SK-N-SH (cell line): ENCODE results near the gene MYO5C. TPM values are rescaled to one million over a fixed set of nuclear protein-coding genes. Genes with fewer than 3 reads are reported as not detected.

Source experiments
- CTCF ChIA-PET: fragments of 300-600, 350-600 bp; formaldehyde crosslinking; extraction: SDS; loops from one replicate; lab custom pipeline; 2021; lab: Yijun Ruan, JAX
- POLR2A ChIA-PET: fragments of 350-600 bp; sonication (Branson Sonifier 250); formaldehyde crosslinking; extraction: SDS; loops from one replicate; lab custom pipeline; 2020; ENCODE audit warnings: antibody characterized with exemption, inconsistent platforms; lab: Yijun Ruan, JAX
- DNase-seq: peaks from one replicate; pipeline ENCODE4 v3.0.0; 2012
- H2AFZ ChIP-seq: fragments of 200-600 bp; sonication (generic); 2 replicates; pipeline ENCODE4 v1.8.1; 2016; ENCODE audit warnings: antibody characterized with exemption, mild to moderate bottlenecking, low read depth
- H3F3A ChIP-seq: fragments of 200-600 bp; sonication (generic); replicated peaks from 2 replicates; pipeline ENCODE3; 2016; ENCODE audit warnings: antibody characterized with exemption, mild to moderate bottlenecking; ENCODE audit not compliant: insufficient read depth
- H3K27ac ChIP-seq, 2 experiments: fragments of 200-500 bp in 1 of 2; fragments of 200-600 bp in 1 of 2; sonication (Bioruptor generic) in 1 of 2; sonication (generic), shearing (Covaris generic) in 1 of 2; 2 replicates each; pipeline versions ENCODE4 v1.5.1 to v1.6.1; 2014 to 2016; ENCODE audit warnings: low read depth in 2 of 2, inconsistent platforms in 1 of 2, low read length in 1 of 2, mild to moderate bottlenecking in 1 of 2, mixed read lengths in 1 of 2
- H3K27me3 ChIP-seq: fragments of 200-600 bp; sonication (generic), shearing (Covaris generic); 2 replicates; pipeline ENCODE4 v1.6.1; 2016; ENCODE audit warnings: mixed run types; ENCODE audit not compliant: insufficient read depth
- H3K36me3 ChIP-seq, 2 experiments: fragments of 200-500 bp in 1 of 2; fragments of 200-600 bp in 1 of 2; sonication (Bioruptor generic) in 1 of 2; sonication (generic) in 1 of 2; replicated peaks in 1 of 2; 2 replicates each; pipeline versions ENCODE3 to v1.5.1; 2014 to 2016; ENCODE audit warnings: low read length in 1 of 2, mild to moderate bottlenecking in 1 of 2; ENCODE audit not compliant: insufficient read depth in 2 of 2, control insufficient read depth in 1 of 2
- H3K4me1 ChIP-seq, 2 experiments: fragments of 200-500 bp in 1 of 2; fragments of 200-600 bp in 1 of 2; sonication (Bioruptor generic) in 1 of 2; sonication (generic), shearing (Covaris generic) in 1 of 2; 2 replicates each; pipeline versions ENCODE4 v1.5.1 to v1.6.1; 2014 to 2016; ENCODE audit warnings: low read depth in 1 of 2, low read length in 1 of 2, mixed run types in 1 of 2; ENCODE audit not compliant: insufficient read depth in 2 of 2, control insufficient read depth in 1 of 2
- H3K4me2 ChIP-seq: fragments of 200-600 bp; sonication (generic), shearing (Covaris generic); 2 replicates; pipeline ENCODE4 v1.6.1; 2017; ENCODE audit warnings: mixed run types
- H3K4me3 ChIP-seq, 2 experiments: fragments of 200-500 bp in 1 of 2; fragments of 200-600 bp in 1 of 2; sonication (Bioruptor generic) in 1 of 2; sonication (generic), shearing (Covaris generic) in 1 of 2; 2 replicates each; pipeline versions ENCODE4 v1.5.1 to v1.8.1; 2014 to 2016; ENCODE audit warnings: low read depth in 2 of 2, inconsistent platforms in 1 of 2, low read length in 1 of 2, mild to moderate bottlenecking in 1 of 2, mixed read lengths in 1 of 2, moderate library complexity in 1 of 2
- H3K79me2 ChIP-seq: fragments of 200-600 bp; sonication (generic); 2 replicates; pipeline ENCODE4 v1.8.1; 2017; ENCODE audit warnings: mild to moderate bottlenecking; ENCODE audit not compliant: insufficient read depth
- H3K9ac ChIP-seq: fragments of 200-600 bp; sonication (generic); 2 replicates; pipeline ENCODE4 v1.6.1; 2017; ENCODE audit warnings: mixed run types
- H3K9me2 ChIP-seq: fragments of 200-600 bp; sonication (generic); 2 replicates; pipeline ENCODE4 v1.6.1; 2017; ENCODE audit warnings: mixed run types
- H3K9me3 ChIP-seq: fragments of 200-600 bp; sonication (generic); 2 replicates; pipeline ENCODE4 v1.6.1; 2017; ENCODE audit warnings: mixed run types, mild to moderate bottlenecking, moderate library complexity
- H4K20me1 ChIP-seq: fragments of 200-600 bp; sonication (generic); 2 replicates; pipeline ENCODE4 v1.6.1; 2017; ENCODE audit warnings: mild to moderate bottlenecking, mixed run types; ENCODE audit not compliant: insufficient read depth
- CHD2 ChIP-seq: fragments of 150-350 bp; IDR thresholded peaks from 2 replicates; pipeline ENCODE4 v1.6.1; 2018; ENCODE audit warnings: low read length; ENCODE audit not compliant: partially characterized antibody
- CTCF ChIP-seq: fragments of 200-600 bp; sonication (generic); IDR thresholded peaks from 2 replicates; pipeline ENCODE4 v1.6.1; 2017; ENCODE audit warnings: antibody characterized with exemption, mild to moderate bottlenecking, moderate library complexity
- EP300 ChIP-seq, 2 experiments: IDR thresholded peaks; 2 replicates each; pipeline versions ENCODE4 v1.4.0 to v1.6.1; 2012; ENCODE audit warnings: borderline replicate concordance in 1 of 2, low read depth in 1 of 2, low read length in 1 of 2
- FOSL2 ChIP-seq: IDR thresholded peaks from 2 replicates; pipeline ENCODE4 v1.4.0; 2012; ENCODE audit warnings: low read depth, mild to moderate bottlenecking, moderate library complexity, borderline replicate concordance
- FOXM1 ChIP-seq: IDR thresholded peaks from 2 replicates; pipeline ENCODE4 v1.4.0; 2012; ENCODE audit warnings: low read depth, mild to moderate bottlenecking
- GATA2 ChIP-seq: sonication (generic); formaldehyde crosslinking; IDR thresholded peaks from 2 replicates; pipeline ENCODE4 v1.5.0; 2020; ENCODE audit warnings: mild to moderate bottlenecking, missing genetic modification reagents
- MAX ChIP-seq: IDR thresholded peaks from 2 replicates; pipeline ENCODE4 v1.4.0; 2012; ENCODE audit warnings: low read depth
- MEF2A ChIP-seq: IDR thresholded peaks from 2 replicates; pipeline ENCODE4 v1.4.0; 2012; ENCODE audit warnings: low read depth, borderline replicate concordance
- MXI1 ChIP-seq: IDR thresholded peaks from 2 replicates; pipeline ENCODE4 v1.6.1; 2012; ENCODE audit warnings: mild to moderate bottlenecking, low read depth, low read length, improper control_type of control experiment
- PBX3 ChIP-seq: IDR thresholded peaks from 2 replicates; pipeline ENCODE4; 2012
- RAD21 ChIP-seq: IDR thresholded peaks from 2 replicates; pipeline ENCODE4 v1.6.1; 2012; ENCODE audit warnings: mild to moderate bottlenecking, low read length
- SMC3 ChIP-seq: IDR thresholded peaks from 2 replicates; pipeline ENCODE4 v1.6.1; 2012; ENCODE audit warnings: low read depth, low read length, improper control_type of control experiment
- TCF12 ChIP-seq: IDR thresholded peaks from 2 replicates; pipeline ENCODE4 v1.4.0; 2012
- WGBS: methylation state at CpG from one replicate; pipeline ENCODE4 v1.1.6; 2017; ENCODE audit warnings: low lambda C conversion rate; 5-methylcytosine and 5-hydroxymethylcytosine counted together
- polyA plus RNA-seq, 3 experiments: library from polyadenylated mRNA; depleted of rRNA; stranded (reverse); fragments of >200 nt; gene quantifications; 2 replicates each; pipeline ENCODE4 v1.2.3, GENCODE V29; 2012

The MYO5C gene
- polyA plus RNA-seq, 1 of the 3 experiments (the other 2 are of a cell fraction) = 0.99 TPM

GRCh38 chr15:52336529-52336928, 40.9 kb upstream of the MYO5C start:
- peaks cover 4 to 10% of the 10 kb centered on the region in 2 experiments for H3K36me3 ChIP-seq
- H3K9me3 ChIP-seq = no peaks in the 10 kb centered on the region
- H2AFZ ChIP-seq = no peak overlapping the region
- CTCF ChIA-PET = interaction anchor here (0.6 to 2.5 kb wide), 6 partner anchors 12 to 399 kb away, joined by 3 to 13 read pairs (median 4); no protein-coding TSS in a partner anchor
- peaks cover 5% of the 10 kb centered on the region for H3F3A ChIP-seq
- POLR2A ChIA-PET = no interaction called here
- no peaks in the 10 kb centered on the region for H3K27me3 ChIP-seq
- TF ChIP-seq EP300 (IDR thresholded peaks at IDR 0.05; ENCODE audit: borderline replicate concordance in 1 of 2, low read depth in 1 of 2, low read length in 1 of 2) = no peak
- peak; percentile 28; the same call in 1 of the 2 replicates for TF ChIP-seq RAD21
- H3K9ac ChIP-seq = no peak overlapping the region
- H4K20me1 ChIP-seq = no peaks in the 10 kb centered on the region
- H3K9me2 ChIP-seq = no peaks in the 10 kb centered on the region
- 78% methylated on average over 4 of the region's 4 CpGs for WGBS
- no peak overlapping the region for H3K4me3 ChIP-seq
- no peak overlapping the region for H3K4me2 ChIP-seq
- H3K4me1 ChIP-seq = peaks cover 8 to 18% of the 10 kb centered on the region in 2 experiments; a peak in 3 of 4 replicates
- no peaks in the 10 kb centered on the region for H3K79me2 ChIP-seq
- peak overlapping the region; percentile 28 to 67; a peak in 3 of 4 replicates for H3K27ac ChIP-seq
- DNase-seq = peak; percentile 45

GRCh38 chr15:52334491-52335160, 39.0 kb upstream of the MYO5C start:
- 72% methylated on average over 3 of the region's 3 CpGs for WGBS
- Histone ChIP-seq H3K9me2 (no peaks in the 10 kb centered on the region), H2AFZ (no peak overlapping the region)
- TF ChIP-seq FOSL2 = peak; percentile 6; the same call in 1 of the 2 replicates
- TF ChIP-seq PBX3 = 0 out of 2 replicates have a peak, but pooled peaks have one; percentile 8
- TF ChIP-seq FOXM1 = no peak
- TF ChIP-seq, all 33 proteins: peak for 2
- Histone ChIP-seq H3K4me3 (no peak overlapping the region), H4K20me1 (no peaks in the 10 kb centered on the region), H3K27ac (peak overlapping the region in 1 of 2 experiments; percentile 26; a peak in 2 of 4 replicates), H3K36me3 (peaks cover 5 to 11% of the 10 kb centered on the region in 2 experiments), H3K9me3 (no peaks in the 10 kb centered on the region), H3K9ac (no peak overlapping the region), H3K27me3 (no peaks in the 10 kb centered on the region), H3K4me2 (no peak overlapping the region), H3F3A (peaks cover 5% of the 10 kb centered on the region), H3K79me2 (no peaks in the 10 kb centered on the region), H3K4me1 (peaks cover 9 to 18% of the 10 kb centered on the region in 2 experiments; a peak in 3 of 4 replicates)
- no peak for DNase-seq
- CTCF ChIA-PET = interaction anchor here (0.7 to 2.5 kb wide), 2 partner anchors 78 to 400 kb away, joined by 3 to 13 read pairs; no protein-coding TSS in a partner anchor
- POLR2A ChIA-PET = no interaction called here

GRCh38 chr15:52331490-52332240, 36.1 kb upstream of the MYO5C start:
- WGBS = 47% methylated on average over 6 of the region's 6 CpGs
- Histone ChIP-seq H3K4me3 (no peak overlapping the region), H3K9me3 (no peaks in the 10 kb centered on the region), H3K4me1 (peaks cover 3 to 10% of the 10 kb centered on the region in 2 experiments; a peak in 3 of 4 replicates), H3K27me3 (no peaks in the 10 kb centered on the region), H3F3A (peaks cover 5% of the 10 kb centered on the region), H2AFZ (no peak overlapping the region), H3K36me3 (peaks cover 5 to 29% of the 10 kb centered on the region in 2 experiments), H3K27ac (no peak overlapping the region), H3K79me2 (no peaks in the 10 kb centered on the region), H3K4me2 (no peak overlapping the region), H3K9me2 (no peaks in the 10 kb centered on the region), H4K20me1 (no peaks in the 10 kb centered on the region), H3K9ac (no peak overlapping the region)
- CTCF ChIA-PET = interaction anchor here (0.5 to 2.8 kb wide), 35 partner anchors 12 to 464 kb away, joined by 3 to 29 read pairs (median 4); partner anchors contain the start of genes MYO5A and MYO5C
- POLR2A ChIA-PET = no interaction called here
- TF ChIP-seq RAD21 (peak; percentile 83), GATA2 (CRISPR knock-in tag) (peak; percentile 80), CTCF (peak; percentile 63), CHD2 (no peak), SMC3 (peak; percentile 77), MXI1 (peak; percentile 64), MAX (0 out of 2 replicates have a peak, but pooled peaks have one; percentile 13), MEF2A (no peak), TCF12 (peak; percentile 27; the same call in 1 of the 2 replicates)
- DNase-seq = peak; percentile 48
